A549 (cell line): ENCODE results near the gene PDLIM1. TPM values are rescaled to one million over a fixed set of nuclear protein-coding genes. Genes with fewer than 3 reads are reported as not detected.
A peak's percentile ranks its signal among the peaks of the same experiment; 100 is the strongest.
"Not testable (repeated sequence)": the region's sequence is repeated elsewhere in the genome, so short reads cannot be mapped to it uniquely, and the experiment has no call there.

Source experiments
- ATAC-seq, 2 experiments: fragments of 200-7000 bp in 1 of 2; fragments of >200 bp in 1 of 2; cut with Nextera tagmentation in 1 of 2; cut with Tn5 transposase in 1 of 2; 3 replicates each; pipeline versions ENCODE4 v1.8.0 to v1.9.1; 2018 to 2020; ENCODE audit warnings: mild to moderate bottlenecking in 1 of 2, moderate library complexity in 1 of 2
- CTCF ChIA-PET: fragments of 300-600 bp; sonication (Branson Sonifier 250); formaldehyde crosslinking; extraction: SDS; loops from one replicate; lab custom pipeline; 2021; ENCODE audit warnings: antibody characterized with exemption, inconsistent platforms; lab: Yijun Ruan, JAX
- POLR2A ChIA-PET: fragments of 350-600 bp; formaldehyde crosslinking; extraction: SDS; loops from one replicate; lab custom pipeline; 2021; ENCODE audit warnings: antibody characterized with exemption, inconsistent platforms; lab: Yijun Ruan, JAX
- DNase-seq, 2 experiments: peaks; one replicate each; pipeline versions ENCODE4 v3.0.0 to v3.0.0-alpha.2; 2011 to 2016; ENCODE audit warnings: low read depth in 1 of 2, low spot score in 1 of 2
- FAIRE-seq: peaks from 2 replicates; lab custom pipeline; 2011; peaks lifted over from hg19 to GRCh38; lab: Jason Lieb, UNC
- H3K27ac ChIP-seq, 2 experiments: fragments of >200 bp; sonication (Bioruptor Twin); formaldehyde crosslinking; 3 replicates each; pipeline ENCODE4 v1.5.1; 2016 to 2017
- H3K4me1 ChIP-seq: fragments of >200 bp; sonication (Bioruptor Twin); formaldehyde crosslinking; 3 replicates; pipeline ENCODE4 v1.6.1; 2016
- H3K4me2 ChIP-seq: fragments of >200 bp; sonication (Bioruptor Twin); formaldehyde crosslinking; 3 replicates; pipeline ENCODE4 v1.6.1; 2016
- H3K4me3 ChIP-seq: fragments of >200 bp; sonication (Bioruptor Twin); formaldehyde crosslinking; 3 replicates; pipeline ENCODE4 v1.5.1; 2016
- H3K9me3 ChIP-seq: fragments of >200 bp; sonication (Bioruptor Twin); formaldehyde crosslinking; 3 replicates; pipeline ENCODE4 v1.6.1; 2016
- ATOH8 ChIP-seq: fragments of 250-450 bp; sonication (Bioruptor Pico); IDR thresholded peaks from 2 replicates; pipeline ENCODE4 v1.5.0; 2020; ENCODE audit warnings: low read depth, mild to moderate bottlenecking, moderate library complexity
- CHD2 ChIP-seq: fragments of 150-350 bp; IDR thresholded peaks from 2 replicates; pipeline ENCODE4 v1.6.1; 2014; ENCODE audit warnings: low read length; ENCODE audit not compliant: partially characterized antibody
- E2F6 ChIP-seq: IDR thresholded peaks from 2 replicates; pipeline ENCODE4 v1.6.1; 2012; ENCODE audit warnings: low read depth, borderline replicate concordance
- EP300 ChIP-seq, 2 experiments: fragments of >200 bp; sonication (Bioruptor Twin); formaldehyde crosslinking; IDR thresholded peaks; 2 replicates in 1 of 2; 3 replicates in 1 of 2; pipeline ENCODE4 v1.6.1; 2016 to 2017
- FOXS1 ChIP-seq: fragments of 250-450 bp; sonication (Bioruptor Pico); IDR thresholded peaks from 2 replicates; pipeline ENCODE4 v1.5.0; 2020; ENCODE audit warnings: mild to moderate bottlenecking, moderate library complexity
- HDAC2 ChIP-seq: fragments of 200-600 bp; sonication (generic); IDR thresholded peaks from 2 replicates; pipeline ENCODE4 v1.6.1; 2016
- HOXA7 ChIP-seq: fragments of 250-450 bp; sonication (Bioruptor Pico); IDR thresholded peaks from 2 replicates; pipeline ENCODE4 v1.5.0; 2020; ENCODE audit warnings: mild to moderate bottlenecking, moderate library complexity
- MAFK ChIP-seq: fragments of 450-650 bp; IDR thresholded peaks from 2 replicates; pipeline ENCODE4 v1.6.1; 2014; ENCODE audit not compliant: partially characterized antibody
- MYC ChIP-seq: IDR thresholded peaks from 2 replicates; pipeline ENCODE4 v1.6.1; 2012; ENCODE audit warnings: mild to moderate bottlenecking, inconsistent platforms, low read length, improper control_type of control experiment, borderline replicate concordance
- NPAS2 ChIP-seq: fragments of 250-450 bp; sonication (Bioruptor Pico); IDR thresholded peaks from 2 replicates; pipeline ENCODE4 v1.8.0; 2022; ENCODE audit warnings: mild to moderate bottlenecking, moderate library complexity, borderline replicate concordance
- POLR2AphosphoS2 ChIP-seq: conservative IDR thresholded peaks from 2 replicates; pipeline ENCODE4 v1.6.1; 2012; ENCODE audit warnings: low read length, improper control_type of control experiment, inconsistent platforms
- RAD21 ChIP-seq, 2 experiments: fragments of >200 bp in 1 of 2; sonication (Bioruptor Twin) in 1 of 2; formaldehyde crosslinking in 1 of 2; IDR thresholded peaks in 1 of 2; conservative IDR thresholded peaks in 1 of 2; 2 replicates in 1 of 2; 3 replicates in 1 of 2; pipeline ENCODE4 v1.6.1; 2012 to 2018; ENCODE audit warnings: inconsistent platforms in 1 of 2
- RCOR1 ChIP-seq: fragments of 150-350 bp; IDR thresholded peaks from 2 replicates; pipeline ENCODE4 v1.6.1; 2014; ENCODE audit warnings: antibody characterized with exemption, low read length, low read depth
- TFCP2L1 ChIP-seq: fragments of 250-450 bp; sonication (Bioruptor Pico); IDR thresholded peaks from 2 replicates; pipeline ENCODE4 v1.5.0; 2021; ENCODE audit warnings: mild to moderate bottlenecking
- ZFP36 ChIP-seq: fragments of 450-650 bp; IDR thresholded peaks from 2 replicates; pipeline ENCODE4 v1.6.1; 2014; ENCODE audit warnings: borderline replicate concordance; ENCODE audit not compliant: partially characterized antibody
- ZNF302 ChIP-seq: fragments of 250-450 bp; sonication (Bioruptor Pico); IDR thresholded peaks from 2 replicates; pipeline ENCODE4 v1.9.0; 2021; ENCODE audit warnings: inconsistent platforms, mild to moderate bottlenecking, moderate library complexity
- ZSCAN20 ChIP-seq: fragments of 250-450 bp; sonication (Bioruptor Pico); IDR thresholded peaks from 2 replicates; pipeline ENCODE4 v1.8.0; 2022; ENCODE audit warnings: mild to moderate bottlenecking, moderate library complexity
- WGBS: methylation state at CpG from one replicate; pipeline ENCODE4 v1.1.6; 2017; ENCODE audit errors: missing lambda C conversion rate; 5-methylcytosine and 5-hydroxymethylcytosine counted together
- polyA plus RNA-seq, 4 experiments: library from polyadenylated mRNA; depleted of rRNA in 3 of 4; stranded (reverse); fragments of >200 nt; fragmentation: RNase III in 1 of 4; extraction: RNeasy Plus Mini Kit Qiagen cat#74134 plus additional on column Dnase treatment in 1 of 4; gene quantifications; 2 replicates in 3 of 4; 3 replicates in 1 of 4; pipeline ENCODE4 v1.2.3, GENCODE V29; 2011 to 2017
- TF ChIP-seq, protein P1 (sequence below): fragments of >200 bp; sonication (Bioruptor Twin); formaldehyde crosslinking; IDR thresholded peaks from 2 replicates; pipeline ENCODE4 v1.6.1; 2016
- TF ChIP-seq, protein P2 (sequence below): IDR thresholded peaks from 2 replicates; pipeline ENCODE4 v1.6.1; 2012
- TF ChIP-seq, protein P3 (sequence below): IDR thresholded peaks from 2 replicates; pipeline ENCODE4 v1.6.1; 2012

The PDLIM1 gene
- polyA plus RNA-seq, 2 of the 4 experiments (the other 2 are of a cell fraction), result 92.5 to 128 TPM

DNA sequence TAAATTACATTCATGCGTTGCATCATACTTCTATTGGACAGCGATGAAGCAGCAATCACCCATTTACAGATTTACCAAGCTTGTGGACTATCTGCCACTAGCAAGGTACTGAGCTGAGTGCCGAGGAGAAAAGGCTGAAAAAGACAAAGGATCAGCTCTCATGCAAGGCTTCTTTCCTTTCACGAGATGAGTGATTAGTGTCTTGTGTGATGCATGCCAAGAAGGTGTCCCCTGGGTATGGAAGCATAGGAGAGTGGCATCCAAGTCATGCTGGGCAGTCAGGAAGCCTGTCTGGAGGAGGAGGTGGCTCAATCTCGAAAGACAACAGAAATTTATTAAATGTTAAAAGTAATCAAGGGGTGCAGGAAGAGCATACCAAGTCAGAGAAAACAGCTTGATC lies 55.9 kb downstream of the PDLIM1 start:
- H3K4me2 ChIP-seq, result peak overlapping the region; percentile 20; the same call in 1 of the 3 replicates
- H3K9me3 ChIP-seq, result no peaks in the 10 kb centered on the region
- ChIA-PET CTCF (interaction anchor here (0.6 to 18.4 kb wide), 7 partner anchors 7 to 554 kb away, joined by 3 to 637 read pairs (median 23); no protein-coding TSS in a partner anchor), POLR2A (interaction anchor here (0.7 kb wide), 1 partner anchor 333 kb away, joined by 5 read pairs; no protein-coding TSS in a partner anchor)
- H3K4me1 ChIP-seq, result peaks cover 44% of the 10 kb centered on the region
- peak overlapping the region; percentile 63 to 85; a peak in 5 of 6 replicates for H3K27ac ChIP-seq
- no peak overlapping the region for H3K4me3 ChIP-seq
- 61% methylated on average over 5 of the region's 5 CpGs for WGBS
- no peak for FAIRE-seq
- DNase-seq, result no peak
- no peak for ATAC-seq
- TF ChIP-seq HDAC2, result no peak
- TF ChIP-seq E2F6, result no peak
- TF ChIP-seq TFCP2L1 (CRISPR knock-in tag), result no peak
- TF ChIP-seq, protein P1, sequence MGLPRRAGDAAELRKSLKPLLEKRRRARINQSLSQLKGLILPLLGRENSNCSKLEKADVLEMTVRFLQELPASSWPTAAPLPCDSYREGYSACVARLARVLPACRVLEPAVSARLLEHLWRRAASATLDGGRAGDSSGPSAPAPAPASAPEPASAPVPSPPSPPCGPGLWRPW, result no peak
- TF ChIP-seq, protein P2, sequence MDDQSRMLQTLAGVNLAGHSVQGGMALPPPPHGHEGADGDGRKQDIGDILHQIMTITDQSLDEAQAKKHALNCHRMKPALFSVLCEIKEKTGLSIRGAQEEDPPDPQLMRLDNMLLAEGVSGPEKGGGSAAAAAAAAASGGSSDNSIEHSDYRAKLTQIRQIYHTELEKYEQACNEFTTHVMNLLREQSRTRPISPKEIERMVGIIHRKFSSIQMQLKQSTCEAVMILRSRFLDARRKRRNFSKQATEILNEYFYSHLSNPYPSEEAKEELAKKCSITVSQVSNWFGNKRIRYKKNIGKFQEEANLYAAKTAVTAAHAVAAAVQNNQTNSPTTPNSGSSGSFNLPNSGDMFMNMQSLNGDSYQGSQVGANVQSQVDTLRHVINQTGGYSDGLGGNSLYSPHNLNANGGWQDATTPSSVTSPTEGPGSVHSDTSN, result no peak
- no peak for TF ChIP-seq EP300 (IDR thresholded peaks at IDR 0.05)

DNA sequence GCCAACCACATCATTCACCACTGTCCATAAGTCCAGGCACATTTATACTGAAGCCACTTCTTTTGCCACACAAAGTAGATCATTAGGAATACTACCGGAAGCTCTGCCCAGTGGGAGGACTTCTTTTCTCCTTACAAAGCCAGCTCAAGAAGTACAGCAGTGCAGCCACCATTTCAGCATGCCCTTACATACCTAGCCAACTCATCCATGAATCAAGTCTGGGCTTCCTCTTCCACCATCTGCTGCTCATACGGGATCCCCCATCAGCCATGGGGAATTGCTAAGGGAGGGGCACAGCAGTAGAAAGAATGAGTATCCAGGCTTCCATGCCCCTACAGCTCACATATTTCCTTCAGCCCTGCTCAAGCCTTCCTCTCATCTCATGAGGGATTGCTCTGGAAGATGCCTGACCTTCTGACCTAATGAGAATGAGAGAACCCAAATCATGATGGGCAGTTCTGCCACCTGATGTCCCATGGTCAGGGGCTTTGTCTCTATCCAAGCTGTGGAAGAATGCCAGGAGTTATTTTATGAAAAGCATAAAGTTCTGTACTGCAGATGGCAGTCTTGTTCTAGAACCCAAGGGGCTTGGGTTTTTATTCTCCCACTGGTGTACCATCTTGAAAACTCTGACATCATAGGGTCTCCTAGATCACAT lies 57.3 kb downstream of the PDLIM1 start:
- peak overlapping the region in 1 of 2 experiments; percentile 93; a peak in 3 of 6 replicates for H3K27ac ChIP-seq
- no peak for ATAC-seq
- WGBS, result 85% methylated on average over 2 of the region's 2 CpGs
- no peak for TF ChIP-seq POLR2AphosphoS2
- TF ChIP-seq RCOR1, result no peak
- TF ChIP-seq ZSCAN20, result no peak
- no peak for TF ChIP-seq ATOH8 (CRISPR knock-in tag)
- no peak for TF ChIP-seq MAFK
- TF ChIP-seq HOXA7 (CRISPR knock-in tag), result no peak
- no peak for TF ChIP-seq CHD2
- no peak for TF ChIP-seq ZFP36
- TF ChIP-seq, protein P3, sequence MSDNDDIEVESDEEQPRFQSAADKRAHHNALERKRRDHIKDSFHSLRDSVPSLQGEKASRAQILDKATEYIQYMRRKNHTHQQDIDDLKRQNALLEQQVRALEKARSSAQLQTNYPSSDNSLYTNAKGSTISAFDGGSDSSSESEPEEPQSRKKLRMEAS, result no peak
- no peak for TF ChIP-seq RAD21 (conservative IDR thresholded peaks at IDR 0.05 in 1 of 2, IDR thresholded peaks at IDR 0.05 in 1 of 2)
- TF ChIP-seq ZNF302 (CRISPR knock-in tag), result no peak
- TF ChIP-seq FOXS1 (CRISPR knock-in tag), result no peak
- TF ChIP-seq MYC, result no peak
- TF ChIP-seq E2F6, result no peak
- TF ChIP-seq NPAS2 (CRISPR knock-in tag), result no peak
- POLR2A ChIA-PET, result no interaction called here
- H3K4me2 ChIP-seq, result no peak overlapping the region
- FAIRE-seq, result no peak
- no peaks in the 10 kb centered on the region for H3K9me3 ChIP-seq
- no peak overlapping the region for H3K4me3 ChIP-seq
- no peak for DNase-seq
- CTCF ChIA-PET, result interaction anchor here (0.7 to 18.4 kb wide), 12 partner anchors 9 to 128 kb away, joined by 3 to 637 read pairs (median 6); no protein-coding TSS in a partner anchor
- H3K4me1 ChIP-seq, result peaks cover 58% of the 10 kb centered on the region

- FAIRE-seq, POLR2A ChIA-PET, H3K4me3 ChIP-seq, H3K9me3 ChIP-seq, DNase-seq, ATAC-seq: not testable (repeated sequence)
- CTCF ChIA-PET, result interaction anchor here (0.5 to 4.2 kb wide), 4 partner anchors 12 to 351 kb away, joined by 4 to 16 read pairs (median 8); no protein-coding TSS in a partner anchor
- peaks cover 49% of the 10 kb centered on the region for H3K4me1 ChIP-seq
- peak overlapping the region; percentile 70 for H3K4me2 ChIP-seq
- 93% methylated on average over 36 of the region's 36 CpGs for WGBS
- peak overlapping the region; percentile 93 for H3K27ac ChIP-seq
Observed at GRCh38 chr10:95230677-95231586, 59.9 kb downstream of the PDLIM1 start.
